GM18517 (cell line): Measurements from ENCODE around the gene CFAP92.

Experiments used
- ATAC-seq: cut with Tn5 transposase; IDR thresholded peaks from one replicate; pipeline ENCODE4 v1.9.1; 2021; ENCODE audit warnings: mild to moderate bottlenecking, moderate library complexity; ENCODE audit not compliant: unreplicated experiment

The CFAP92 gene

GRCh38 chr3:128992926-128993460 is 883 bp downstream of the CFAP92 start:
- no peak for ATAC-seq

DNA sequence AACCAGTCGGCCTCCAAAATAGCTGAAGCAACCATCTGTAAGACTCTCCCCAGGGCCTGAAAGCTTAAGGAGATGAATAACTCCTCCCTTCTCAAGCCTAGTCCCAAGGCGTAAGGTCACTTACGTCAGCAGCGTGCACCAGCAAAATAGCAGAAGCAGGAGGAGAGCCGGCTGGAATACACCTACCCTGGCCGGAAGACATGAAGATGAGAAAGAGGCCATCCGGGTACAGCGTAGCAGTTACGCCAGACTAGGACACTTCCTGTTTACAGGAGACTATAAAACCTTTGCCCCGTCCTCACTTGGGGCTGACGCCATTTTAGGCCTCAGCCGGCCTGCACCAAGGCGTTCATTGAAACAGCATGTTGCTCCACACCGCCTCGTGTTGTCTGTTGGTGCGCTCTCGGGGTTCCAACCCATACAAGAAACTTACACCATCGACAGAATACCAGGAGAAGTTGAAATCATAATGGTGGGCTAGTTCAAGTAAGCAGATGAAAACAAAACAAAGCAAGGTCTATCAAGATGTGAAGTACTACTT is 2.5 kb downstream of the CFAP92 start:
- ATAC-seq: no peak

DNA sequence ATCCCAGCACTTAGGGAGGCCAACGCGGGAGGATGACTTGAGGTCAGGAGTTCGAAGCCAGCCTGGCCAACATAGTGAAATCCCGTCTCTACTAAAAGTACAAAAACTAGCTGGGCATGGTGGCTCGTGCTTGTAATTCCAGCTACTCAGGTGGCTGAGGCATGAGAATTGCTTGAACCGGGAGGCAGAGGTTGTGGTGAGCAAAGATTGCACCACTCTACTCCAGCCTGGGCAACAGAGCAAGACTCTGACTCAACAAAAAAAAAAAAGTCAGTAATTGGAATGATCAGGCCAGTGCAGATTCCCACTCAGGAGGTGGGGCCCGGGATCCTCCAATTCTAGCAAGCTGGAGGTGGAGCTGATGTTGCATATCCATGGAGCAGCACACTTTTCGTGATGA is 5.6 kb downstream of the CFAP92 start:
- no peak for ATAC-seq

GRCh38 chr3:128987302-128988100 is 6.4 kb downstream of the CFAP92 start:
- no peak for ATAC-seq

- no peak for ATAC-seq
Observed at GRCh38 chr3:128984596-128984995, 9.3 kb downstream of the CFAP92 start.

- no peak for ATAC-seq
Observed at GRCh38 chr3:128983293-128984069, 10.4 kb downstream of the CFAP92 start.

GRCh38 chr3:128975276-128975675 is 18.6 kb downstream of the CFAP92 start:
- no peak for ATAC-seq

DNA sequence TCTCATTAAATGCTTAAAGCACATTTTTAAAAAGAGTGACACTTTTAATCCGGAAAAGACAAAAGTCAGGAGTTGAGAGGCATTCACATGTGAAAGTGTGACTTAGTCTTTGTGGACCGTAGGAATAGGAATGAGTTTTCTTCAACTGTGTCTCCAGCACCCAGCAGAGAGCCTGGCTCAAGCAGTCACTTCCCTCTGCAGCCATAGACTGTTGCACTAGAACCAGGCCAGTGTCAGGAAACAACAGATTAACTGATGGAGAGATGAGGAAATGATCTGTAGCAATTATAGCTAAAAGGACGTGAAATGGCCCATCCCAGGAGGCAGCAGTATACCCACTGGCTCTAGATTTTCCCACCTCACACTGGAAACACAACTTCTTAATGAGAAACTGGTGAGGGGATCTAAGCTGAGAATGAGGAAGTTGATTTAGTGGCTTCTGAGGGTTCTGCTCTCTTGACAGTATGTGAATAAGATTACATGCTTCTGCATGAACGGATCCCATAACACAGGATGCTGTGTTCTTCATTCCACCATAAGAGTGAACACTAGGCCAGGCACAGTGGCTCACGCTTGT is 19.8 kb downstream of the CFAP92 start:
- ATAC-seq: no peak

DNA sequence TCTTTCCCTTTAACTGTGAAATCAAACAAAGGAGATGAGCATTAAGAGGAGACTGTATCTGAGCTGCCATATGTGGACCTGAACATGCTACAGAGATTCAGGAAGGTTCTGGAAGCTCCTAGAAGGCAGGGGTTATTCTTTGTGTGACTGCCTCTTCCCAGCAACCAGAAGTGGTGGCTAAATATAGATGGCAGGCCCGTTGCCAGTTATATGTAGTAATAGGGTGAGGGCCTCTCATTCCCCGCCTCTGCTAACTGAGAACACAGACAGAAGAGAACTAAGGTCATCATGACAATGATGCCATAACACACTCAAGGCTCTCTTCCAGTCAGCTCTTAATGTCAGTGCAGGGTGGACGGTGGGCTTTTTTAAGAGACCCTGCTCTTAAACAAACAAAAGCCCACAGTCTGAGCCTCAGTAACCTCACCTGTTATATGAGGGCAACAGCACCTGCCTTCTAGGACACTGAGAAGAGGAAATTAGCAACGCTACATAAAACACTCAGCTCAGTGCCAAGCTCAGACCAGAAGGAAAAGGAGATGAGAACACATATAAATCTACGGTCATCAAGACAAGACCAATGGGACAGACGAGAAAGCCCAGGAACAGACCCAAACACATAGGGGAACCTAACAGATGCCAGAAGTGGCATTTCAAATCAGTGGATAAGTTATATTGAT is 22.3 kb downstream of the CFAP92 start:
- no peak for ATAC-seq

GRCh38 chr3:128970740-128971047 is 23.2 kb downstream of the CFAP92 start:
- ATAC-seq: no peak

GRCh38 chr3:128969993-128970739 is 23.7 kb downstream of the CFAP92 start:
- ATAC-seq: no peak

- no peak for ATAC-seq
Observed at GRCh38 chr3:128967748-128968355, 26.0 kb downstream of the CFAP92 start.

- ATAC-seq: no peak
Observed at GRCh38 chr3:128965818-128966217, 28.1 kb downstream of the CFAP92 start.

- no peak for ATAC-seq
Observed at GRCh38 chr3:128965280-128965679, 28.6 kb downstream of the CFAP92 start.

GRCh38 chr3:128956440-128956839 is 37.4 kb downstream of the CFAP92 start:
- no peak for ATAC-seq

DNA sequence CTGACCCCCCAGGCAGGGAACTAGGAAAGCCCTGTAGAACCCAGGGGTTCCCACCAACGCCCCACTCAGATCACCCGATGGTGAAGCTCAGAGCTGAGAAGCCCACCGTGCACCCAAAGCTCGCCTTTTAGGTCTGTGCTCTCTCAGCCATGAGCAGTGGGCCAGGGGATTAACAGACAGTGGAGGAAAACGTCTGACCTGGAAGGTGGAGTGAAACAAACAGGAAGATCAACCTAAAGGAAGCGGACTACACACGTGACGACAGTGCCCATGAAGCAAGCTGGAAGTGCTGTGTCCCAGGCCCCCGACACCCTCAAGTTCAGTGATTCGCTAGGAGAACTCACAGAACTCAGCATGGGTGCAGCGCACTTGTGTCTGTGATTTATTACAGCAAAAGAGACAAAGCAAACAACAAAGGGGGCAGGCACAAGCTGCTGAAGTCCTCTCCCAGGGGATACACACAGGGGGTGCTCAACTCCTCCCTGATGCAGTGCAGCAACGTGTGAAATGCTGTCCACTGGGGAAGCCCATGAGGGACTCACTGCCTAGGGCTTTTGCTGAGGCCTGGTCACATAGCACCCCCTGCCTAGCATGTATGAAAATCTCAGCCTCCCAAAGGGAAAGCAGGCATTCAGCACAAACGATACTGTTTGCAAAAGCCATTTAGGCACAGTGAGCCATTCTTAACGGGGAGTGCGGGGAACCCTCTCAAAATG is 43.5 kb downstream of the CFAP92 start:
- ATAC-seq: no peak

DNA sequence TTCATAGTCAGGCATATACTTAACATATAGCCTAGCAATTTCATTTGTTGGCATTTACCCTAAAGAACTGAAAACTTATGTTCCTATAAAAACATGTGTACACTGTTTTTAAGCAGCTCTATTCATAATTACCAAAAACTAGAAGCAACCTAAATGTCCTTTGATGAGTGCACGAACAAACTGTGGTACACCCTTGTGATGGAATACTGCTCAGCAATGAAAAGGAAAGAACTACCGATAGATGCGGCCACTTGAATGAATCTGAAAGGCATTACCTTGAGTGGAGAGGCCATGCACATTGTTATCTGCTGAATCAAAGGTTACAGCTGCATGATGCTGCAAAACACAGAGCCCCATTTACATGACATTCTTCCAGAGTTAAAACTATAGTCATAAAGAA is 44.7 kb downstream of the CFAP92 start:
- no peak for ATAC-seq

- ATAC-seq: no peak
Observed at GRCh38 chr3:128946411-128946810, 47.5 kb downstream of the CFAP92 start.

GRCh38 chr3:128945878-128946175 is 48.0 kb downstream of the CFAP92 start:
- no peak for ATAC-seq
